IMR-90 (cell line): ENCODE data around the gene THNSL1.

Experiments used
- CEBPB ChIP-seq: IDR thresholded peaks from 2 replicates; pipeline ENCODE4 v1.6.1; 2012; ENCODE audit warnings: low read depth, low read length, improper control_type of control experiment
- CTCF ChIP-seq: conservative IDR thresholded peaks from 2 replicates; pipeline ENCODE4 v1.5.1; 2012; ENCODE audit warnings: mild to moderate bottlenecking, low read depth, low read length, improper control_type of control experiment
- MAFK ChIP-seq: IDR thresholded peaks from 2 replicates; pipeline ENCODE4 v1.6.1; 2012; ENCODE audit warnings: low read depth, low read length, improper control_type of control experiment
- MXI1 ChIP-seq: IDR thresholded peaks from 2 replicates; pipeline ENCODE4 v1.6.1; 2012; ENCODE audit warnings: low read depth, mild to moderate bottlenecking, low read length, moderate library complexity, borderline replicate concordance
- POLR2A ChIP-seq: IDR thresholded peaks from 2 replicates; pipeline ENCODE4 v1.6.1; 2012; ENCODE audit warnings: mild to moderate bottlenecking, low read depth, low read length
- RFX5 ChIP-seq: IDR thresholded peaks from 2 replicates; pipeline ENCODE4 v1.8.0; 2012; ENCODE audit warnings: low read depth, mild to moderate bottlenecking, low read length, moderate library complexity
- USF2 ChIP-seq: fragments of 150-350 bp; IDR thresholded peaks from 2 replicates; pipeline ENCODE4 v1.6.1; 2017; ENCODE audit warnings: mild to moderate bottlenecking, antibody characterized with exemption, low read length, low read depth

- no peak for TF ChIP-seq CTCF
- no peak for TF ChIP-seq MAFK
- no peak for TF ChIP-seq CEBPB
- no peak for TF ChIP-seq USF2
- TF ChIP-seq POLR2A: no peak
- TF ChIP-seq RFX5: no peak
- no peak for TF ChIP-seq MXI1
Observed at GRCh38 chr10:24984906-24985305, 31.5 kb upstream of the THNSL1 start.
